GM18498 (cell line): Measurements from ENCODE around the gene LKAAEAR1.
A peak's percentile ranks its signal among the peaks of the same experiment; 100 is the strongest.

Source experiments
- ATAC-seq: cut with Tn5 transposase; IDR thresholded peaks from one replicate; pipeline ENCODE4 v1.9.1; 2021; ENCODE audit warnings: mild to moderate bottlenecking, moderate library complexity; ENCODE audit not compliant: unreplicated experiment

LKAAEAR1 gene

GRCh38 chr20:64068386-64069208 lies 15.6 kb downstream of the LKAAEAR1 start:
- no peak for ATAC-seq

DNA sequence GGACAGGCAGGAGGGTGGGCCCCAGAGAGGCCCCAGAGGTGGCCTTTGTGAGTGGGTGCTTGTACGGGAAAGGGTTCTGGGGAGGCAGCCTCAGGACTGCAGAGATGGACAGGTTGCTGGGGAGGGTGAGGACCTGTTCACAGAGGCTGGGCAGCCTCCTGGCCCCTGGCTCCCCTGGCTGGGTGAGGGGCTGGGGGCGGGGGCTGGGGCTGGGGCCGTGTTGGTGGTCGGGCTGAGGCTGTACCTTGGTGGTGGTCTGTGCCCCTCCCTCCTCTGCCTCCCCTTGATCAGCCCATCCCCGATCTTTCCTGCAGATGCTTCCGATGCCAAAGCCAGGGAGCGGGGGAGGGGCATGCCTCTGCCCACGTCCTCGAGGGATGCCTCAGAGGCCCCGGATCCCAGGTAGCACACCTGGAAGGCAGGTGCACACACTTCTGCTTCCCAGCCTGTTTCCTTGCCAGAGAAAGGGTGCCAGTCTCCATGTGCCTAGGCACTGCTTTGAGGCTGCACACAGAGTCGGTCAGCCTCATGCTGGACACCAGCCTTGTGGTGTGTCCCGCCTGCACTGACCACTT lies 16.4 kb downstream of the LKAAEAR1 start:
- ATAC-seq = no peak

DNA sequence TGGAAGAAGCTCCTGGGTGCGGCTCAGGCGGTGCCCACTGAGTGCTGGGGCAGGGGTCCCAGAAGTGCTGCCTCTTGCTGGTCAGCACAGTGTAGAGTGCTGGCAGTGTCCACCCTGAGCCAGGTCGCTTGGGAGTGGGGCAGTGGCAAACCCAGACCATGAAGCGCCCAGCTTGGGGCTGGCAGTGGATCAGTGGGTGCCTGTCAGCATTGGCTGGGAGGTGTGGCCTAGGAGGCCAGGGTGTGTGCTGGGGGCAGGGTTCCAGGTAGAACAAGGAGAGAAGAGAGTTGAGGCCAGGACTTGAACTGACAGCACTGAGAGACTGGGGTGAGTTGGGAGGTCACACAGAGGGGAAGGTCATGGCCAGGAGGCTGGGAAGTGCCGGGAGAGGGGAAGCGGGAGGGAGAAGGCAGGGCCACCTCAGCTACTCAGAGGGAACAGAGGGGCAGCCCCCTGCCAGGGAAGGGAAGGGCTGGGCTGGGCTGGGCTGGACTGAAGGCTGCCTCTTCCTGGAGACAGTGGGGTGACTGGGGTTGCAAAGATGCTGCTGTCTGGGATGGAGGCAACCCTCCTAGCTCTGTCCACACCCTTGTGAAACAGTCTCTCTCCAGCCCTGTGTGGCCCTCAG lies 17.1 kb downstream of the LKAAEAR1 start:
- no peak for ATAC-seq

- ATAC-seq = peak; percentile 39
These were observed 18.2 kb downstream of the LKAAEAR1 start for GRCh38 chr20:64065974-64066343.

DNA sequence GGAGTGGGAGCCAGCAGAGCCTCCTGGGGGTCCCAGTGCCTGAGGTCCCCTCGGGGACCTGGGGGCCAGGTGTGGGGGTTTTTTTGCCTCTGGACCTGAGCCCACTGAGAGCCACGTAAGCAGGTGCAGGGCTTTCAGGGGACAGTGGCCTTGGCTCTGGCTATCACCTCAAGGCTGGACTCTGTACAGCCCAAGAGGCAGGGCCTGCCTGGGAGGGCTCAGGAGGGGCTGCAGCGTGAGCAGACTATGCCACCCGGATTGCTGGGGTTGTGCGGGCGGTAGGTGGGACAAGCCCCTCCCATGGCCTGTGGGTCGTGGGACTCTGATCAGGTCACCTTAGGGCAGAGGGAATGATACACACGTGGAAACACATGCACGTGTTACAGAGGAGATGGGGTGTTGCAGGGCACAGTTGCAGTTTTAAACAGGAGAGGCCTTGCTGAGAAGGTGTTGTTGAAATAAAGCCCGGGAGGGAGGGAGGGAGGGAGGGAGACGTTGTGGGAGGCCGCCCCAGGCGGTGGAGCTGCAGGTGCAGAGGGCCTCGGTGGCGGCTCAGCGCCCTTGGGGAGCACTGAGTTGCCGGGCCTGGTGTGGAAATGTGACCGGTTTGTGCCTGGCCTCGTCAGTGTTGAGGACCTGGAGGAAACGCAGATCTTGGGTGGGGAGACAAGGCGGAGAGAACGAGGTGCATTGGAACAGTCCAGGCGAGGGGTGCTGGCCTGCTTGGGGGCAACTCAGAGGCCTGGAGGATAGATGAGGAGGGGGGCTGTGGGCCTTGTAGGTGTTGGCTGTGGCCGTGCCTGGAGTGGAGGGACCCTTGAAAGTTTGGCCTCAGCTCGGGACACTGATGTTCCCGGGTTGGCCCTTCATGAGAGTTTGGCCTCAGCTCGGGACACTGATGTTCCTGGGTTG lies 18.9 kb downstream of the LKAAEAR1 start:
- no peak for ATAC-seq

DNA sequence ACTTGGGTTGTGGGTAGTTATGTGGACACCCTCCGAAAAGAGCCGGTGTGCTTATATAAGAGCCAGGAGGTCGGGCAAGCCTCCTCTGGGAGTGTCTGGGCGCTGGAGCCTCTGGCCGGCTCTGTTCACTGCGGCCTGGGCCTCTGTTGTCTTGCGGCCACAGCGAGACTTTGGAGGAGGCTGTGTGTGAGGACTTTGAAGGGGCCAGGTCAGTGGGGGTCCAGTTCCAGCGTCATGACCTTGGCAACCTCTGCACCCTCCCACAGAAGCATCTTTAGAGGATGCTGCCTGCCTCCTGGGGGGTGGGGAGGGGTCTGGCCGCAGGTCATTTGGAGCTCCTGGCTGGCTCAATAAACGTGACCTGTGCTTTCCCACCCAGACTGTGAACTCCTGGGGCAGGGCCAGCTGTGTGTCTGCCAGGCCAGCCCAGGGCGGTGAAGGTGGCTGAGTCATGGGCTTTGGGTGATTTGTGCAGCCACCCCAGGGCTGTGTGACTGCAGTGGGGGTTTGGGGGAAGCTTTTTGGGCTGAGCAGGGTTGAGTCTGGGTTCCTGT lies 20.0 kb downstream of the LKAAEAR1 start:
- ATAC-seq = no peak

DNA sequence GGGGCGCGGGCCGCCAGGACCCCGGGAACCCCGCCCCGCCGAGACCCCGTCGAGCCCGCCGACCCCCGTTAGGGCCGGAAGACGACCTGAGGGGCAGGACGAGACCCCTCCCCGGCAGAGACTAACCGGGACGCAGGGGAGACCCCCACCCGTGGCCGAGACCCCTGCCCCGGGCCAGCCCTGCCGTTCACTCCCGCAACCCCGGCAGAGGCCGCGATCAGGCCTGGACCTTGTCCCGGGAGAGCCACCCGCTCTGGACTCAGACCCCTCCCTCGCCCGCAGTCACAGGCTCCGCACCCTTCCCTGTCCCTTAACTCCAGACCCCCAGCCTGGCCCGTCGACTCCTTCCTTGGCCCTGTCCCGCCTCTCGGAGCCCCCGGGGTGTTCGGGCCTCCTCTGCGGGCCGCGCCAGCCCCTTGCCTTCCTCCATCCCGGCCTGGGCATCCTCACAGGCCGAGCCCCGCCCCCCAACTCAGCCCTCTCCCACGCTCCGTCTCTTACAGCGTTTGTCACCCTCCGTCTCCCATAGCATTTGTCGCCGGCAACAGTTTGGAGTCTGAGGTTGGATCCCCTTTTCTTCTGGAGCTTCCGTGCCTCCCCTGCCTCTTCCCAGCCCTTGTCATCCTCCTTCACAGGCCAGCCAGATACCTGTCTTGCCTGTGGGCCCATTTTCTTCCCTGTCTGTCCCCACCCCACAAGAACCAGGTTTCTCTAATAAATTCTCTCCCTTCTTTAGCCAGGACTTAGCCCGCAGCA lies 20.6 kb downstream of the LKAAEAR1 start:
- no peak for ATAC-seq

- ATAC-seq = peak; percentile 80
These were observed 21.4 kb downstream of the LKAAEAR1 start, which contains the start of gene TCEA2 for GRCh38 chr20:64062596-64063388. Gene TCEA2 (plus strand): TSS chr20:64063198. CDS start chr20:64063313, 115 bp downstream.

- ATAC-seq = no peak
These were observed 22.0 kb downstream of the LKAAEAR1 start for GRCh38 chr20:64062276-64062595.

- no peak for ATAC-seq
These were observed 25.7 kb downstream of the LKAAEAR1 start for GRCh38 chr20:64058536-64058935.

DNA sequence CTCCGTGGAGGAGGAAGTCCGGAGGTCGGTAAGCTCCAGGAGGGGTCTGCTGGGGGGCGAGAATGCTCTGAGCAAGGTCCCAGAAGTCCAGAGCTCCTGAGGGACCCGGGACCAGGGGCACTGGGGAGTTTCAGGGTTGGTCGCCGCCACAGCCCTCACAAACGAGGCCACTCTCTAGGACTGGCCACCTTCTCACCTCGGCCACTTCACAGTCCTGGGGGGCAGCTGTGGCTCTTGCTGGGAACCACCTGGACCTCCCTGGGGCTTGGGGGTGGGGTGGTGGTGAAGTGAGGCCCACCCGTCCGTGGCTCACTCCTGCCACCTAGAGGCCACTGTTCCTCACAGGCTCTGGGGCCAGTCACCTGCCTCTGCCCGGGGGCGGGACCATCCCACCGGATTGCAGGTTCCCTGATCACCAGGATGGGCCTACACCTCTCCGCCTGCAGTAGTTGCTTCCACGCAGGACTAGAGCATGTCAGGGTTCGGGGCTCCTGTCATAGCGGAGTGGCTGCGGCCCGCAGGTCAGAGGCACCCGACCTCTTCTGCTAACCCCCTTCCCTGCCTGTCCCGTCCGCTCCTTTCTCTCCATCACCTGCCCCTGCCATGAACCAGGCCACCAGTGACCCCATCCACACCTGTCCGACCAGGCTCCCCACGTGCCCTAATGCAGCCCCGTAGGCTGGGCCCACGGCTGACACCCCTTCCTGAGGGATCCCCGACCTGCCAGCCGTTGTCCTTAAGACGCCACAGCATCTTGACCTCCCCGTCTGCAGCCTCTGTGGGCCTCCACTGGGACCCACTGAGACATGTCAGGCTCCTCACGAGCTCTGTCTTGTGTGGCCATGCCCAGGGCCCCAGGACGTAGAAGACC lies 26.3 kb downstream of the LKAAEAR1 start:
- no peak for ATAC-seq

DNA sequence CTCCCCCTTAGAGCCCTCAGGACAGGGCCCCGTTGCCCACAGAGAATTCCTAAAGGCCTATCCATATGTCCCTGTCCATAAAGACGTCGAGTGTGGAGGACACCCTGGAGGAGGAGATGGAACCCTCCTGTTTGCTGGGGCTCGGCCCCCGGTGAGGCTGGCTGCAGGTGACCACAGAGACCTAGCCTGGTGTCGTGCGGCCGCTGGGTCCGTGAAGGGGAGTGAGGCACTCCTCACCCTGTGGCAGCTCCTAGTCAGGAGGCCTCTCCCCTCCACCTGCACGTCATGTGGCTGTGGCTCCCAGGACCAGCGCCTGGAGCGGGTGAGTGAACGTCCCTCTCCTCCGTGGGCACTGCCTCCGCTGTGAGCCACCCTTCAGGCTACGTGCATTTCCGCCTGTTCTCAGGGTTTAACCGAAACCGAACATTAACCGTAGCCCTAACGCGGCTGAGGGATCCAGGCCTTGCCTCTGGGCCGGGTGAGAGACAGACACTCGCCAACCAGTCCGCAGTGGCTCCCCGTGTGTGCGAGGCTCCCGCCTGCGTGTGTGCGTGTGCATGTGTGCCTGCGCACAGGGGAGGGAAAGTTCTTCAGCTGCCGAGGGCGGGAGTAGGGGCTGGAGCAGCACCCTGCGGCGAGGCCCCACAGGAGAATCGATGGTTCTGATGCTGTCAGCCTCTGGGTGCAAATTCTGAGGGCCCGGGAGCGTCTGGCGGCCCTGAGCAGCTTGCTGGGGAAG lies 27.1 kb downstream of the LKAAEAR1 start:
- ATAC-seq = no peak

DNA sequence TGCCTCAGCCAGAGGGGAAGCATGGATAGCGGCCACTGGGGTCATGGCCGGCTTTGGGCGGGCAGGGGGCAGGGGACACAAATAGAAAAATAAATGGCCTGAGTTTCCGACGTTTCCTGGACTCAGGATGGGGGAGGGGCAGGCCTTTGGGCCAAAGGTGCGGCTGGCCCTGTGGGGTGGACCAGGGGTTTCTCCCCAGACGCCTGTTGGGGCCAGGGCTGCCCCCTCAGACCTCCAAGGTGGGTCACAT lies 27.6 kb downstream of the LKAAEAR1 start:
- no peak for ATAC-seq

- ATAC-seq = no peak
These were observed 28.1 kb downstream of the LKAAEAR1 start for GRCh38 chr20:64055893-64056638.

DNA sequence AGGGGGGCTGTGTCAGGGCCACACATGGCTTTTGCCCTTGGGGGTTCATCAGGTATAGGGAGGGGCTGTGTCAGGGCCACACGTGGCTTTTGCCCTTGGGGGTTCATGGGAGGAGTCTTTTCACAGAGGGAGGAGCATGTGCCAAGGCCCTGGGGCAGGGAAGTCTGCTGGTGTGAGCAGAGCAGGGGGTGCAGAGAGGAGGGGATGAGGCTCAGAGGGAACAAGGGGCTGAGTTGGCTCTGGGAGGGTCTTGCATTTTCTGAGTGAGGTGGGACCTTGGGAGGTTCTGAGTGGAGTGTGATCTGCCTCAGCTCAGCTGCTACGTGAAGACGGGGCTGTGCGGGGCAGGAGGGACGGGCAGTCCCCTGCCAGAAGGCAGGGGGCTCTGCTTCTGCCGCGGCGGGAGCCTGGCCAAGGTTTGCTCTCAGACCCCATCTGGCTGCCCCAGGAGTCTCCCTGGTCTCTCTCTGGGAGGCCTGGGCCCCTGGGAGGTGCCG lies 28.8 kb downstream of the LKAAEAR1 start:
- ATAC-seq = no peak

DNA sequence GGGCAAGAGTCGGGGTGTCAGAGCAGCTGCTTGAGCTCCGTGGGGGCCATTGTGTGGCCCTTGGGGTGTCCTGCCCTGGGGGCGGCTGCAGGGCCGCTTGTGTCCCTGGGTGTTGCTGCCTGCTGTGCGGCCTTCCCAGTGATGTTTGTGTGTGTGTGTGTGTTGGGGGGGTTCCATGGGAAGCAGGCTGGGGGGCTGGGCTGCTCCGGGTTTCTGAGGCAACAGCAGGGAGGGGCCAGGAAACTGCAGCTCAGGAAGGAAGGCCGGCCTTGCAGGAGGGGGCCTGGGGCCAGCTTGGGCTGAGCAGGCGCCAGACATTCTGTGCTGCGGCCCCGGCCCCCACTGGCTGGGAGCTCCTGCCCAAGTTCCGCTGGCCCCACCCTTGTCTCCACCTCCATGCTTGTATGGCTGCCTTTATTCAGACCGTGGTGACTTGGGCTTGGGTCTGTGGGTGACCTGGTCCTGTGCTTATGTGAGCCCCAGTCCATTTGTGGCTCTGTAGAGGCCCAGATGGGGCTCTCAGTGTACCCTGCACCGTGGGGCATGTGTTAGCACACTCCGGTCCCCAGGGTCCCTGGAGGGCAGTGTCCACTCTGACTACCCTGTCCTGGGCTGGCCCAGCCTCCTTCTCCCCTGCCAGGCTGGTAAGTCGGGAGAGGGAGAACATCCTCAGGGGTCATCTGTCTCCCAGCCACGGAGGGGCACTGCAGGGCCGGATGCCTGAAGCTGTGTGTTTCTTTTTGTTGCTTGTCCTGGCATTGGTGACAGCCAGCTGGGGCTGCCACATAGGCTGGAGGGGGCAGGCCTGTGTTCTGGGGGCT lies 30.1 kb downstream of the LKAAEAR1 start:
- ATAC-seq = no peak
